ENCODE data around the gene CCDC43. TPM values are rescaled to one million over a fixed set of nuclear protein-coding genes. Genes with fewer than 3 reads are reported as not detected.

The CCDC43 gene
- 10 to 100 TPM; 16.7 to 21.0 (median 18.6) TPM for total RNA-seq

- Histone ChIP-seq H3K27me3 (no peaks in the 10 kb centered on the region), H3K36me3 (peaks cover 0 to 11% of the 10 kb centered on the region in 2 donors), H3K27ac (peak within 1 kb of the TSS; percentile 83 to 91 (median 86)), H3K4me1 (peaks cover 0 to 24% (median 7%) of the 10 kb centered on the region in 3 donors), H3K9me3 (no peaks in the 10 kb centered on the region), H3K4me3 (peak within 1 kb of the TSS; percentile 59 to 75)
- TF ChIP-seq EP300 (IDR thresholded peaks at IDR 0.05), result no peak
- TF ChIP-seq CTCF (IDR thresholded peaks at IDR 0.05), result no peak
- peak; percentile 24 to 44 for TF ChIP-seq POLR2A (IDR thresholded peaks at IDR 0.05)
- TF ChIP-seq POLR2AphosphoS5 (IDR thresholded peaks at IDR 0.05), result peak; percentile 57
- peak; percentile 96 for ATAC-seq
- 0% methylated on average over 6 of the region's 51 CpGs; no CpG with 5 or more reads in 1 of the 2 donors for WGBS, 2 donors (ENCODE audit: low coverage in 1 of 2)
These were observed at the start of gene CCDC43 for GRCh38 chr17:44689477-44690217. Gene CCDC43 (minus strand): TSS chr17:44689776. CDS start chr17:44689753, 23 bp downstream.

GRCh38 chr17:44738214-44738906 is 48.8 kb upstream of the CCDC43 start:
- no peaks in the 10 kb centered on the region for H3K27me3 ChIP-seq
- no peaks in the 10 kb centered on the region for H3K9me3 ChIP-seq
- ATAC-seq, result no peak
- no peak overlapping the region for H3K27ac ChIP-seq
- WGBS, 2 donors (ENCODE audit: low coverage in 1 of 2), result 100% methylated on average over 1 of the region's 3 CpGs; no CpG with 5 or more reads in 1 of the 2 donors
- H3K4me1 ChIP-seq, result no peaks in the 10 kb centered on the region
- peaks cover 0 to 46% of the 10 kb centered on the region in 2 donors for H3K36me3 ChIP-seq
- no peak overlapping the region for H3K4me3 ChIP-seq
- TF ChIP-seq POLR2A (IDR thresholded peaks at IDR 0.05), result no peak
- TF ChIP-seq POLR2AphosphoS5 (IDR thresholded peaks at IDR 0.05), result no peak
- TF ChIP-seq CTCF (IDR thresholded peaks at IDR 0.05), result no peak
- no peak for TF ChIP-seq EP300 (IDR thresholded peaks at IDR 0.05)

DNA sequence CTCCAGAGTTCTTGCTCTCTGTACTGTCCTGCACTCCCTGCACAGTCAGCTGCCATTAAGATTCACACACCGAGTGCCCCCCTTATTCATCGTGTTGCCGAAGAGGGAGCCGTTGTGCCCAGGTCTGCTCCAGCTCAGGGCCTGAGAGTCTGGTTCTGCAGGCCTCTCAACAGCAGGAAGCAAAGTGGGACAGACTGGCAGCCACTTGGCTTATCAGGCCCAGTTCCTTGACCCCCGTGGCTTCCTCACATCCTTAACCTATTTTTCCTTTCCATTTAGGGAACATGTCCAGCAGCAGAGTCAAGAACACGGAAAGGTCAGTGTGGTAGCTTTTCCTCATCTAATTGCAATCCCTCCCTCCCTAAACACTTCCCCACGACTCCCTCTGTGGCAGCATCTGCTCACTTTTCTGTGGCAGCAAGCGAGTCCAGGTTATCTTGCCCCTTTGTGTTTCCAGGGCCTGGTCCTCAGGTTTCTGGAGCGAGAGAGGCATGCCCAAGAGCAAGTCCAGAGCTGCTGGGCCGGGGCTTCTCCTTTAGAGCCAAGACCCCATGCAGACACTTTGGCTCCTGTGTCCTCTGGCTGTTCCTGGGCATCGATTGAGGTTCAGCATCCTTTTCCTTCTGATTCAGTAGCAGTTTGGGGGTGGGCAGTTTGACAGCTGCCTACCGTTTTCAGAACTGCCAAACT is 47.1 kb upstream of the CCDC43 start:
- no peak for ATAC-seq
- TF ChIP-seq EP300 (IDR thresholded peaks at IDR 0.05) (no peak), CTCF (IDR thresholded peaks at IDR 0.05) (no peak), POLR2AphosphoS5 (IDR thresholded peaks at IDR 0.05) (no peak), POLR2A (IDR thresholded peaks at IDR 0.05) (no peak)

DNA sequence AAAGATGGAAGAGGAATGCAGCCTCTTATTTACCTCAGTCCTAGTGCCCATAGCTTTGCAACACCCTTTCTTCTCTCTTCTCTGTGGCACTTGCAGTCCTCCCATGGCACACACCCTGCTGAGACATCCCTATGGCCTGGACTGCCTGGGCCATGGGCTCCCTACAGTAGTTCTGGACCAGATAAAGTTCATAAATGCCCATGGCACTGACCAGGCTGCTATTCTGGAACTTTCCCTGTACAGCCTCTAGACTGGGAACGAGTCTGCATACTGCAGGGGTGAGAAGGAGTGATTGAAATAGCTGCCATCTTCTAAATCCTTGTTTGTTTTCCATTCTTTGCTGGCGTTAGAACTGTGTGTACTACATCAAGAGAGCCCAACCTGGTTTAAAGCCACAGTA is 44.7 kb upstream of the CCDC43 start:
- Histone ChIP-seq H3K27me3 (no peaks in the 10 kb centered on the region), H3K4me3 (no peak overlapping the region), H3K9me3 (no peaks in the 10 kb centered on the region), H3K4me1 (no peaks in the 10 kb centered on the region), H3K36me3 (peaks cover 0 to 55% of the 10 kb centered on the region in 2 donors), H3K27ac (no peak overlapping the region)
- 83% methylated on average over 2 of the region's 2 CpGs; no CpG with 5 or more reads in 1 of the 2 donors for WGBS, 2 donors (ENCODE audit: low coverage in 1 of 2)
- no peak for ATAC-seq
- TF ChIP-seq POLR2AphosphoS5 (IDR thresholded peaks at IDR 0.05) (no peak), CTCF (IDR thresholded peaks at IDR 0.05) (no peak), POLR2A (IDR thresholded peaks at IDR 0.05) (no peak), EP300 (IDR thresholded peaks at IDR 0.05) (no peak)

More for the DNA sequence above, 47.1 kb upstream of the CCDC43 start:
- peaks cover 0 to 47% of the 10 kb centered on the region in 2 donors for H3K36me3 ChIP-seq
- WGBS, 2 donors (ENCODE audit: low coverage in 1 of 2), result 80 to 100% methylated on average over 1 of the region's 12 CpGs
- H3K4me1 ChIP-seq, result no peaks in the 10 kb centered on the region
- no peaks in the 10 kb centered on the region for H3K9me3 ChIP-seq
- no peak overlapping the region for H3K27ac ChIP-seq
- no peak overlapping the region for H3K4me3 ChIP-seq
- no peaks in the 10 kb centered on the region for H3K27me3 ChIP-seq
